WTC11 (cell line): ENCODE data around the gene KRTAP9-6. TPM values are rescaled to one million over a fixed set of nuclear protein-coding genes. Genes with fewer than 3 reads are reported as not detected.

Experiments used
- ATAC-seq: fragments of 200-7000 bp; cut with Tn5 transposase; 2 replicates; pipeline ENCODE4 v1.10.0; 2021; ENCODE audit warnings: mild to moderate bottlenecking, moderate library complexity
- CTCF ChIA-PET: fragments of 300-600 bp; sonication (Branson Sonifier 250); formaldehyde crosslinking; loops from one replicate; lab custom pipeline; 2021; ENCODE audit warnings: antibody characterized with exemption; lab: Charles Lee
- POLR2A ChIA-PET: fragments of 350-600 bp; sonication (Branson Sonifier 250); formaldehyde crosslinking; loops from one replicate; lab custom pipeline; 2021; ENCODE audit warnings: antibody characterized with exemption; lab: Charles Lee
- DNase-seq: peaks from one replicate; pipeline ENCODE4 v3.0.0; 2021; ENCODE audit warnings: low spot score
- H3K27ac Mint-ChIP-seq: 2 replicates; pipeline ENCODE4 v1.8.0; 2021; ENCODE audit warnings: mixed read lengths
- H3K27me3 Mint-ChIP-seq: 2 replicates; pipeline ENCODE4 v1.8.0; 2021; ENCODE audit warnings: low read depth, mild to moderate bottlenecking, moderate library complexity, mixed read lengths
- H3K36me3 Mint-ChIP-seq: 2 replicates; pipeline ENCODE4 v1.8.0; 2021; ENCODE audit warnings: mixed read lengths
- H3K4me1 Mint-ChIP-seq: 2 replicates; pipeline ENCODE4 v1.8.0; 2022; ENCODE audit warnings: mixed read lengths
- H3K4me3 Mint-ChIP-seq: 2 replicates; pipeline ENCODE4 v1.8.0; 2021; ENCODE audit warnings: mild to moderate bottlenecking, moderate library complexity, mixed read lengths
- H3K9me3 Mint-ChIP-seq: 2 replicates; pipeline ENCODE4 v1.8.0; 2021; ENCODE audit warnings: mixed read lengths
- ATF1 ChIP-seq: sonication (generic); formaldehyde crosslinking; IDR thresholded peaks from 2 replicates; pipeline ENCODE4 v1.8.1; 2023; ENCODE audit warnings: mild to moderate bottlenecking, moderate library complexity, missing genetic modification reagents
- ELF4 ChIP-seq: sonication (generic); formaldehyde crosslinking; IDR thresholded peaks from 2 replicates; pipeline ENCODE4 v1.8.1; 2022; ENCODE audit warnings: low read depth, mild to moderate bottlenecking, moderate library complexity, missing genetic modification reagents
- FOXJ3 ChIP-seq: sonication (generic); formaldehyde crosslinking; IDR thresholded peaks from 2 replicates; pipeline ENCODE4 v1.9.0; 2021; ENCODE audit warnings: missing genetic modification reagents, mild to moderate bottlenecking, borderline replicate concordance
- GTF2I ChIP-seq: fragments of 250-450 bp; sonication (Bioruptor Pico); conservative IDR thresholded peaks from 2 replicates; pipeline ENCODE4 v1.4.0; 2021; ENCODE audit warnings: mild to moderate bottlenecking
- JUN ChIP-seq: sonication (generic); formaldehyde crosslinking; IDR thresholded peaks from 2 replicates; pipeline ENCODE4 v1.8.0; 2023; ENCODE audit warnings: mild to moderate bottlenecking, missing genetic modification reagents
- NFE2L1 ChIP-seq: sonication (generic); formaldehyde crosslinking; IDR thresholded peaks from 2 replicates; pipeline ENCODE4 v1.8.1; 2023; ENCODE audit warnings: missing genetic modification reagents
- PRRX2 ChIP-seq: fragments of 250-450 bp; sonication (Bioruptor Pico); IDR thresholded peaks from 2 replicates; pipeline ENCODE4 v1.8.0; 2021; ENCODE audit warnings: mild to moderate bottlenecking
- SOX15 ChIP-seq: fragments of 250-450 bp; sonication (Bioruptor Pico); IDR thresholded peaks from 2 replicates; pipeline ENCODE4 v1.9.0; 2021; ENCODE audit warnings: mild to moderate bottlenecking
- TEAD4 ChIP-seq: sonication (generic); formaldehyde crosslinking; IDR thresholded peaks from 2 replicates; pipeline ENCODE4 v1.8.0; 2022; ENCODE audit warnings: mild to moderate bottlenecking, missing genetic modification reagents
- ZNF138 ChIP-seq: sonication (generic); formaldehyde crosslinking; conservative IDR thresholded peaks from 2 replicates; pipeline ENCODE4 v1.8.1; 2022; ENCODE audit warnings: mild to moderate bottlenecking, moderate library complexity, missing genetic modification reagents
- ZNF396 ChIP-seq: fragments of 250-450 bp; sonication (Bioruptor Pico); IDR thresholded peaks from 2 replicates; pipeline ENCODE4 v1.8.0; 2021; ENCODE audit warnings: mild to moderate bottlenecking, moderate library complexity, borderline replicate concordance
- total RNA-seq: library from RNA; stranded (reverse); gene quantifications from 3 replicates; pipeline ENCODE4 v1.2.3, GENCODE V29; 2021
- TF ChIP-seq, protein P1 (sequence below): sonication (generic); formaldehyde crosslinking; IDR thresholded peaks from 2 replicates; pipeline ENCODE4 v1.8.1; 2023; ENCODE audit warnings: mild to moderate bottlenecking, missing genetic modification reagents, borderline replicate concordance
- TF ChIP-seq, protein P2 (sequence below): sonication (generic); formaldehyde crosslinking; IDR thresholded peaks from 2 replicates; pipeline ENCODE4 v1.8.1; 2023; ENCODE audit warnings: mild to moderate bottlenecking, moderate library complexity, missing genetic modification reagents
- TF ChIP-seq, protein P3 (sequence below): sonication (generic); formaldehyde crosslinking; IDR thresholded peaks from 2 replicates; pipeline ENCODE4 v1.8.1; 2022; ENCODE audit warnings: low read depth, mild to moderate bottlenecking, moderate library complexity, missing genetic modification reagents, borderline replicate concordance
- TF ChIP-seq, protein P4 (sequence below): sonication (generic); formaldehyde crosslinking; IDR thresholded peaks from 2 replicates; pipeline ENCODE4 v1.8.1; 2022; ENCODE audit warnings: mild to moderate bottlenecking, moderate library complexity, missing genetic modification reagents
- TF ChIP-seq, protein P5 (sequence below): sonication (generic); formaldehyde crosslinking; conservative IDR thresholded peaks from 2 replicates; pipeline ENCODE4 v1.8.1; 2022; ENCODE audit warnings: mild to moderate bottlenecking, missing genetic modification reagents
- TF ChIP-seq, protein P6 (sequence below): fragments of 250-450 bp; sonication (Bioruptor Pico); IDR thresholded peaks from 2 replicates; pipeline ENCODE4 v1.9.0; 2021; ENCODE audit warnings: mild to moderate bottlenecking
- TF ChIP-seq, protein P7 (sequence below): fragments of 250-450 bp; sonication (Bioruptor Pico); IDR thresholded peaks from 2 replicates; pipeline ENCODE4 v1.9.0; 2021; ENCODE audit warnings: moderate library complexity, mild to moderate bottlenecking, inconsistent platforms, borderline replicate concordance
- TF ChIP-seq, protein P8 (sequence below): fragments of 200-600 bp; IDR thresholded peaks from 2 replicates; pipeline ENCODE4 v1.8.0; 2022; ENCODE audit warnings: antibody characterized with exemption

The KRTAP9-6 gene
- total RNA-seq, 1 experiment from 2014 or later = not detected

DNA sequence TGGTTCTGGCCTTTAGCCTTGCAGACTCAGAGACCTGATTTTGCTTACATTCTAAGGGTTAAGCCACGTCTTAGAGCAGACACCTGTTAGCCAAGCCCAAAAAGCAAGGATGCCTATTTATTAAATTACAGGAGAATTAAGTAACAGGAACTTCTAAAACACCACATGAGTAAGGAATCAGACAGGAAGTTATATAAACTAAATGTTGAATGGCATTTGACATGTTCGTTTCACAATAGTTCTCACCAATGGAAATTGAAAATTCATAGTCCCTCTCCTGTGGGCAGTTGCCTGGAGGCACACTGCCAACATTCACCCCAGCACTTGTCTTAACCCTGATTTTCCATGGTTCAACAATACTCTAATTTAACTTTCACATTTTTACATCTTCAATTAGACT is 19.4 kb downstream of the KRTAP9-6 start:
- DNase-seq (no peak), ATAC-seq (no peak)
- H3K4me3 Mint-ChIP-seq = no peak overlapping the region
- no peaks in the 10 kb centered on the region for H3K27me3 Mint-ChIP-seq
- peaks cover 12% of the 10 kb centered on the region for H3K9me3 Mint-ChIP-seq
- H3K27ac Mint-ChIP-seq = no peak overlapping the region
- CTCF ChIA-PET = no interaction called here
- peaks cover 20% of the 10 kb centered on the region for H3K4me1 Mint-ChIP-seq
- no peaks in the 10 kb centered on the region for H3K36me3 Mint-ChIP-seq
- POLR2A ChIA-PET = no interaction called here
- TF ChIP-seq, protein P1, sequence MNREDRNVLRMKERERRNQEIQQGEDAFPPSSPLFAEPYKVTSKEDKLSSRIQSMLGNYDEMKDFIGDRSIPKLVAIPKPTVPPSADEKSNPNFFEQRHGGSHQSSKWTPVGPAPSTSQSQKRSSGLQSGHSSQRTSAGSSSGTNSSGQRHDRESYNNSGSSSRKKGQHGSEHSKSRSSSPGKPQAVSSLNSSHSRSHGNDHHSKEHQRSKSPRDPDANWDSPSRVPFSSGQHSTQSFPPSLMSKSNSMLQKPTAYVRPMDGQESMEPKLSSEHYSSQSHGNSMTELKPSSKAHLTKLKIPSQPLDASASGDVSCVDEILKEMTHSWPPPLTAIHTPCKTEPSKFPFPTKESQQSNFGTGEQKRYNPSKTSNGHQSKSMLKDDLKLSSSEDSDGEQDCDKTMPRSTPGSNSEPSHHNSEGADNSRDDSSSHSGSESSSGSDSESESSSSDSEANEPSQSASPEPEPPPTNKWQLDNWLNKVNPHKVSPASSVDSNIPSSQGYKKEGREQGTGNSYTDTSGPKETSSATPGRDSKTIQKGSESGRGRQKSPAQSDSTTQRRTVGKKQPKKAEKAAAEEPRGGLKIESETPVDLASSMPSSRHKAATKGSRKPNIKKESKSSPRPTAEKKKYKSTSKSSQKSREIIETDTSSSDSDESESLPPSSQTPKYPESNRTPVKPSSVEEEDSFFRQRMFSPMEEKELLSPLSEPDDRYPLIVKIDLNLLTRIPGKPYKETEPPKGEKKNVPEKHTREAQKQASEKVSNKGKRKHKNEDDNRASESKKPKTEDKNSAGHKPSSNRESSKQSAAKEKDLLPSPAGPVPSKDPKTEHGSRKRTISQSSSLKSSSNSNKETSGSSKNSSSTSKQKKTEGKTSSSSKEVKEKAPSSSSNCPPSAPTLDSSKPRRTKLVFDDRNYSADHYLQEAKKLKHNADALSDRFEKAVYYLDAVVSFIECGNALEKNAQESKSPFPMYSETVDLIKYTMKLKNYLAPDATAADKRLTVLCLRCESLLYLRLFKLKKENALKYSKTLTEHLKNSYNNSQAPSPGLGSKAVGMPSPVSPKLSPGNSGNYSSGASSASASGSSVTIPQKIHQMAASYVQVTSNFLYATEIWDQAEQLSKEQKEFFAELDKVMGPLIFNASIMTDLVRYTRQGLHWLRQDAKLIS (CRISPR knock-in tag) = no peak
- TF ChIP-seq, protein P2, sequence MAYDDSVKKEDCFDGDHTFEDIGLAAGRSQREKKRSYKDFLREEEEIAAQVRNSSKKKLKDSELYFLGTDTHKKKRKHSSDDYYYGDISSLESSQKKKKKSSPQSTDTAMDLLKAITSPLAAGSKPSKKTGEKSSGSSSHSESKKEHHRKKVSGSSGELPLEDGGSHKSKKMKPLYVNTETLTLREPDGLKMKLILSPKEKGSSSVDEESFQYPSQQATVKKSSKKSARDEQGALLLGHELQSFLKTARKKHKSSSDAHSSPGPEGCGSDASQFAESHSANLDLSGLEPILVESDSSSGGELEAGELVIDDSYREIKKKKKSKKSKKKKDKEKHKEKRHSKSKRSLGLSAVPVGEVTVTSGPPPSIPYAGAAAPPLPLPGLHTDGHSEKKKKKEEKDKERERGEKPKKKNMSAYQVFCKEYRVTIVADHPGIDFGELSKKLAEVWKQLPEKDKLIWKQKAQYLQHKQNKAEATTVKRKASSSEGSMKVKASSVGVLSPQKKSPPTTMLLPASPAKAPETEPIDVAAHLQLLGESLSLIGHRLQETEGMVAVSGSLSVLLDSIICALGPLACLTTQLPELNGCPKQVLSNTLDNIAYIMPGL (CRISPR knock-in tag) = no peak
- TF ChIP-seq FOXJ3 (CRISPR knock-in tag) = no peak
- TF ChIP-seq, protein P3, sequence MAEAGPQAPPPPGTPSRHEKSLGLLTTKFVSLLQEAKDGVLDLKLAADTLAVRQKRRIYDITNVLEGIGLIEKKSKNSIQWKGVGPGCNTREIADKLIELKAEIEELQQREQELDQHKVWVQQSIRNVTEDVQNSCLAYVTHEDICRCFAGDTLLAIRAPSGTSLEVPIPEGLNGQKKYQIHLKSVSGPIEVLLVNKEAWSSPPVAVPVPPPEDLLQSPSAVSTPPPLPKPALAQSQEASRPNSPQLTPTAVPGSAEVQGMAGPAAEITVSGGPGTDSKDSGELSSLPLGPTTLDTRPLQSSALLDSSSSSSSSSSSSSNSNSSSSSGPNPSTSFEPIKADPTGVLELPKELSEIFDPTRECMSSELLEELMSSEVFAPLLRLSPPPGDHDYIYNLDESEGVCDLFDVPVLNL (CRISPR knock-in tag) = no peak
- TF ChIP-seq PRRX2 = no peak
- TF ChIP-seq, protein P4, sequence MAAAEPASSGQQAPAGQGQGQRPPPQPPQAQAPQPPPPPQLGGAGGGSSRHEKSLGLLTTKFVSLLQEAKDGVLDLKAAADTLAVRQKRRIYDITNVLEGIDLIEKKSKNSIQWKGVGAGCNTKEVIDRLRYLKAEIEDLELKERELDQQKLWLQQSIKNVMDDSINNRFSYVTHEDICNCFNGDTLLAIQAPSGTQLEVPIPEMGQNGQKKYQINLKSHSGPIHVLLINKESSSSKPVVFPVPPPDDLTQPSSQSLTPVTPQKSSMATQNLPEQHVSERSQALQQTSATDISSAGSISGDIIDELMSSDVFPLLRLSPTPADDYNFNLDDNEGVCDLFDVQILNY (CRISPR knock-in tag) = no peak
- TF ChIP-seq, protein P5, sequence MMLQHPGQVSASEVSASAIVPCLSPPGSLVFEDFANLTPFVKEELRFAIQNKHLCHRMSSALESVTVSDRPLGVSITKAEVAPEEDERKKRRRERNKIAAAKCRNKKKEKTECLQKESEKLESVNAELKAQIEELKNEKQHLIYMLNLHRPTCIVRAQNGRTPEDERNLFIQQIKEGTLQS (CRISPR knock-in tag) = no peak
- no peak for TF ChIP-seq TEAD4 (CRISPR knock-in tag)
- TF ChIP-seq, protein P6, sequence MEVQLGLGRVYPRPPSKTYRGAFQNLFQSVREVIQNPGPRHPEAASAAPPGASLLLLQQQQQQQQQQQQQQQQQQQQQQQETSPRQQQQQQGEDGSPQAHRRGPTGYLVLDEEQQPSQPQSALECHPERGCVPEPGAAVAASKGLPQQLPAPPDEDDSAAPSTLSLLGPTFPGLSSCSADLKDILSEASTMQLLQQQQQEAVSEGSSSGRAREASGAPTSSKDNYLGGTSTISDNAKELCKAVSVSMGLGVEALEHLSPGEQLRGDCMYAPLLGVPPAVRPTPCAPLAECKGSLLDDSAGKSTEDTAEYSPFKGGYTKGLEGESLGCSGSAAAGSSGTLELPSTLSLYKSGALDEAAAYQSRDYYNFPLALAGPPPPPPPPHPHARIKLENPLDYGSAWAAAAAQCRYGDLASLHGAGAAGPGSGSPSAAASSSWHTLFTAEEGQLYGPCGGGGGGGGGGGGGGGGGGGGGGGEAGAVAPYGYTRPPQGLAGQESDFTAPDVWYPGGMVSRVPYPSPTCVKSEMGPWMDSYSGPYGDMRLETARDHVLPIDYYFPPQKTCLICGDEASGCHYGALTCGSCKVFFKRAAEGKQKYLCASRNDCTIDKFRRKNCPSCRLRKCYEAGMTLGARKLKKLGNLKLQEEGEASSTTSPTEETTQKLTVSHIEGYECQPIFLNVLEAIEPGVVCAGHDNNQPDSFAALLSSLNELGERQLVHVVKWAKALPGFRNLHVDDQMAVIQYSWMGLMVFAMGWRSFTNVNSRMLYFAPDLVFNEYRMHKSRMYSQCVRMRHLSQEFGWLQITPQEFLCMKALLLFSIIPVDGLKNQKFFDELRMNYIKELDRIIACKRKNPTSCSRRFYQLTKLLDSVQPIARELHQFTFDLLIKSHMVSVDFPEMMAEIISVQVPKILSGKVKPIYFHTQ (CRISPR knock-in tag) = no peak
- TF ChIP-seq SOX15 (CRISPR knock-in tag) = no peak
- no peak for TF ChIP-seq GTF2I
- no peak for TF ChIP-seq ZNF138 (CRISPR knock-in tag)
- TF ChIP-seq, protein P7, sequence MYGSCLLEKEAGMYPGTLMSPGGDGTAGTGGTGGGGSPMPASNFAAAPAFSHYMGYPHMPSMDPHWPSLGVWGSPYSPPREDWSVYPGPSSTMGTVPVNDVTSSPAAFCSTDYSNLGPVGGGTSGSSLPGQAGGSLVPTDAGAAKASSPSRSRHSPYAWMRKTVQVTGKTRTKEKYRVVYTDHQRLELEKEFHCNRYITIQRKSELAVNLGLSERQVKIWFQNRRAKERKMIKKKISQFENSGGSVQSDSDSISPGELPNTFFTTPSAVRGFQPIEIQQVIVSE (CRISPR knock-in tag) = no peak

DNA sequence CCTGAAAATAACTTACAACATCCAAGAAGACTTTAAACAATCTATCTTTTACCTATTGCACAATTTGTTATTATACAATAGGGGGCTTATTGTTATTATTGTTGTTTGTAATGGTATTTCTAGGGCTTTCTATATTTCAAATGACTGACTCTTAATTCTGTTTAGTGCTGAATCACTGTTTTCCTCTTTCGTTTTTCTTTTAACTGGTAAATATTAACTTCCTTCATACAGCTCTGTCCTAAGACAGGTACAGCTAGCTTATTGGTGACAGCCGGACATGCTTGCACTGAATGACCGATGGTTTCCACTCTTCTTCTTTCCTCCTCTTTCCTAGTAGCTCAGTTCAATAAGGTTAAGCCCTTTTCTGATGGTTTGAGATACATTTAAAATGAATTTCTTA is 21.9 kb downstream of the KRTAP9-6 start:
- peaks cover 20% of the 10 kb centered on the region for H3K4me1 Mint-ChIP-seq
- no peaks in the 10 kb centered on the region for H3K27me3 Mint-ChIP-seq
- H3K9me3 Mint-ChIP-seq = no peaks in the 10 kb centered on the region
- H3K27ac Mint-ChIP-seq = no peak overlapping the region
- no peaks in the 10 kb centered on the region for H3K36me3 Mint-ChIP-seq
- no peak for DNase-seq
- POLR2A ChIA-PET = no interaction called here
- no peak for ATAC-seq
- CTCF ChIA-PET = no interaction called here
- H3K4me3 Mint-ChIP-seq = no peak overlapping the region
- TF ChIP-seq ATF1 (no peak), ZNF396 (CRISPR knock-in tag) (no peak), JUN (no peak), NFE2L1 (CRISPR knock-in tag) (no peak), ELF4 (CRISPR knock-in tag) (no peak)
- TF ChIP-seq, protein P8, sequence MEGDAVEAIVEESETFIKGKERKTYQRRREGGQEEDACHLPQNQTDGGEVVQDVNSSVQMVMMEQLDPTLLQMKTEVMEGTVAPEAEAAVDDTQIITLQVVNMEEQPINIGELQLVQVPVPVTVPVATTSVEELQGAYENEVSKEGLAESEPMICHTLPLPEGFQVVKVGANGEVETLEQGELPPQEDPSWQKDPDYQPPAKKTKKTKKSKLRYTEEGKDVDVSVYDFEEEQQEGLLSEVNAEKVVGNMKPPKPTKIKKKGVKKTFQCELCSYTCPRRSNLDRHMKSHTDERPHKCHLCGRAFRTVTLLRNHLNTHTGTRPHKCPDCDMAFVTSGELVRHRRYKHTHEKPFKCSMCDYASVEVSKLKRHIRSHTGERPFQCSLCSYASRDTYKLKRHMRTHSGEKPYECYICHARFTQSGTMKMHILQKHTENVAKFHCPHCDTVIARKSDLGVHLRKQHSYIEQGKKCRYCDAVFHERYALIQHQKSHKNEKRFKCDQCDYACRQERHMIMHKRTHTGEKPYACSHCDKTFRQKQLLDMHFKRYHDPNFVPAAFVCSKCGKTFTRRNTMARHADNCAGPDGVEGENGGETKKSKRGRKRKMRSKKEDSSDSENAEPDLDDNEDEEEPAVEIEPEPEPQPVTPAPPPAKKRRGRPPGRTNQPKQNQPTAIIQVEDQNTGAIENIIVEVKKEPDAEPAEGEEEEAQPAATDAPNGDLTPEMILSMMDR = no peak
- TF ChIP-seq, protein P4 (CRISPR knock-in tag) = no peak
- TF ChIP-seq, protein P2 (CRISPR knock-in tag) = no peak
